Uterus (tissue), 2 donors: Measurements from ENCODE around the gene ICE1.

Experiments used
- POLR2A ChIP-seq, 2 donors: fragments of 450-650 bp; IDR thresholded peaks; one replicate each; pipeline ENCODE4 v1.6.1; 2016; ENCODE audit warnings: antibody characterized with exemption in 2 of 2, mild to moderate bottlenecking in 1 of 2, moderate library complexity in 1 of 2
- TF ChIP-seq, protein P1 (sequence below), 4 experiments: fragments of 200-600 bp in 2 of 4; fragments of 450-650 bp in 2 of 4; sonication (generic) in 2 of 4; IDR thresholded peaks; one replicate each; pipeline ENCODE4 v1.5.1; 2016 to 2019; ENCODE audit warnings: antibody characterized with exemption in 4 of 4, mild to moderate bottlenecking in 2 of 4, moderate library complexity in 1 of 4

DNA sequence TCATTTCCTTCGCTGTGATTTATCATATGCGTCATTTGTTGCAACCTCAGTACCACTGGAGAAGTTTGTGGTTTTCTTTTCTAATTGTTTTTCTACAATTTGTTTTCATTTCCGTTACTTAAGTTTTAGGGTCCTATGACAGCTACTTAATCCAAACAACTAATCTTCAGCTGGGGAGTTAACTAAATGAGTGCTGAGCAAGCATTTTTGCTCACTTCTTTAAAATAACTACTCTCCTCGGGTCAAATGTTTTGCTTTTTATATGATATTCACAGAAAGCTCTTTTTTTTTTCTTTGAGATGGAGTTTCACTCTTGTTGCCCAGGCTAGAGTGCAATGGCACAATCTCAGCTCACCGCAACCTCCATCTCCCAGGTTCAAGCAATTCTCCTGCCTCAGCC, 14.6 kb upstream of the ICE1 start:
- no peak for TF ChIP-seq POLR2A (IDR thresholded peaks at IDR 0.05)
- TF ChIP-seq, protein P1, sequence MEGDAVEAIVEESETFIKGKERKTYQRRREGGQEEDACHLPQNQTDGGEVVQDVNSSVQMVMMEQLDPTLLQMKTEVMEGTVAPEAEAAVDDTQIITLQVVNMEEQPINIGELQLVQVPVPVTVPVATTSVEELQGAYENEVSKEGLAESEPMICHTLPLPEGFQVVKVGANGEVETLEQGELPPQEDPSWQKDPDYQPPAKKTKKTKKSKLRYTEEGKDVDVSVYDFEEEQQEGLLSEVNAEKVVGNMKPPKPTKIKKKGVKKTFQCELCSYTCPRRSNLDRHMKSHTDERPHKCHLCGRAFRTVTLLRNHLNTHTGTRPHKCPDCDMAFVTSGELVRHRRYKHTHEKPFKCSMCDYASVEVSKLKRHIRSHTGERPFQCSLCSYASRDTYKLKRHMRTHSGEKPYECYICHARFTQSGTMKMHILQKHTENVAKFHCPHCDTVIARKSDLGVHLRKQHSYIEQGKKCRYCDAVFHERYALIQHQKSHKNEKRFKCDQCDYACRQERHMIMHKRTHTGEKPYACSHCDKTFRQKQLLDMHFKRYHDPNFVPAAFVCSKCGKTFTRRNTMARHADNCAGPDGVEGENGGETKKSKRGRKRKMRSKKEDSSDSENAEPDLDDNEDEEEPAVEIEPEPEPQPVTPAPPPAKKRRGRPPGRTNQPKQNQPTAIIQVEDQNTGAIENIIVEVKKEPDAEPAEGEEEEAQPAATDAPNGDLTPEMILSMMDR (IDR thresholded peaks at IDR 0.05): no peak
